Motor neuron (in vitro differentiated cells): Measurements from ENCODE around the gene ETV3. TPM values are rescaled to one million over a fixed set of nuclear protein-coding genes. Genes with fewer than 3 reads are reported as not detected.
"Not testable (repeated sequence)": the region's sequence is repeated elsewhere in the genome, so short reads cannot be mapped to it uniquely, and the experiment has no call there.

Experiments used
- ATAC-seq, 8 experiments: fragments of 200-7000 bp; cut with Tn5 transposase; replicated peaks in 6 of 8; 2 replicates each; pipeline ENCODE4 v1.8.0; 2021; ENCODE audit warnings: mild to moderate bottlenecking in 8 of 8, moderate library complexity in 8 of 8
- H3K27ac ChIP-seq, 2 donors: fragments of 250-450 bp; sonication (Bioruptor Pico); 2 replicates each; pipeline ENCODE4 v1.9.0; 2021; ENCODE audit warnings: antibody characterized with exemption in 2 of 2, mild to moderate bottlenecking in 2 of 2, moderate library complexity in 1 of 2
- H3K4me1 ChIP-seq, 2 donors: fragments of 250-450 bp; sonication (Bioruptor Pico); replicated peaks in 1 of 2; 2 replicates each; pipeline ENCODE4 v1.6.1; 2021; ENCODE audit warnings: antibody characterized with exemption in 2 of 2, mild to moderate bottlenecking in 2 of 2, moderate library complexity in 1 of 2
- H3K4me3 ChIP-seq, 5 donors: fragments of 250-450 bp; sonication (Bioruptor Pico); 2 replicates each; pipeline ENCODE4 v1.9.0; 2021; ENCODE audit warnings: antibody characterized with exemption in 5 of 5, mild to moderate bottlenecking in 5 of 5, moderate library complexity in 4 of 5
- whole genome bisulfite sequencing, 10 experiments: fragments of 450-650 bp; shearing (Covaris generic); methylation state at CpG; one replicate each; pipeline ENCODE4 v1.0.0; 2022; 5-methylcytosine and 5-hydroxymethylcytosine counted together
- in situ Hi-C, 9 experiments: fragments of 400-800 bp; cut with MboI; loops; one replicate each; pipeline ENCODE4 v1.15.0; 2021; ENCODE audit warnings: low sequenced_read_pairs in 9 of 9, low pct_unique_long_range_greater_than_20kb in 2 of 9; ENCODE audit not compliant: unreplicated experiment in 9 of 9
- total RNA-seq, 8 experiments: library from RNA; unstranded; fragments of 300-600 nt; gene quantifications; 2 replicates each; pipeline versions ENCODE4 v1.2.3 to v1.2.4, GENCODE V29; 2022

Gene ETV3
- total RNA-seq, 8 experiments from 2014 or later, result 14.3 to 25.4 (median 20.1) TPM

- not testable (repeated sequence) for H3K4me3 ChIP-seq, H3K4me1 ChIP-seq, ATAC-seq, H3K27ac ChIP-seq
- in situ Hi-C loops, result loop anchor here in 2 of 9 experiments (25.0 kb wide), 1 partner anchor 314 kb away; no protein-coding TSS in a partner anchor
- WGBS, 10 experiments, result 87 to 100% methylated on average over 1 to 2 of the region's 2 CpGs; no CpG with 5 or more reads in 8 of the 10 experiments
These were observed 35.0 kb upstream of the ETV3 start for GRCh38 chr1:157173241-157173640.

GRCh38 chr1:157172591-157172990, 34.4 kb upstream of the ETV3 start:
- ATAC-seq, result peak in 3 of 8 experiments; percentile 42 to 61 (median 53)
- H3K4me3 ChIP-seq, H3K27ac ChIP-seq, H3K4me1 ChIP-seq: not testable (repeated sequence)
- in situ Hi-C loops, result loop anchor here in 2 of 9 experiments (25.0 kb wide), 1 partner anchor 315 kb away; no protein-coding TSS in a partner anchor
- 0 to 80% methylated on average over 1 of the region's 2 CpGs; no CpG with 5 or more reads in 8 of the 10 experiments for WGBS, 10 experiments

GRCh38 chr1:157171903-157172503, 33.8 kb upstream of the ETV3 start:
- not testable (repeated sequence) for H3K27ac ChIP-seq, H3K4me1 ChIP-seq, H3K4me3 ChIP-seq
- 40 to 67% methylated on average over 1 of the region's 8 CpGs; no CpG with 5 or more reads in 8 of the 10 experiments for WGBS, 10 experiments
- in situ Hi-C loops, result loop anchor here in 2 of 9 experiments (25.0 kb wide), 1 partner anchor 315 kb away; no protein-coding TSS in a partner anchor
- ATAC-seq, result peak; percentile 47 to 84 (median 70)

- ATAC-seq, result peak in 2 of 8 experiments; percentile 23 to 27
- Histone ChIP-seq H3K4me3 (no peak overlapping the region), H3K27ac (no peak overlapping the region), H3K4me1 (peaks cover 0 to 3% of the 10 kb centered on the region in 2 donors)
- WGBS, 10 experiments, result 0 to 78% (median 59%) methylated on average over 1 to 19 of the region's 22 CpGs; no CpG with 5 or more reads in 1 of the 10 experiments
- in situ Hi-C loops, result loop anchor here in 2 of 9 experiments (25.0 kb wide), 1 partner anchor 316 kb away; no protein-coding TSS in a partner anchor
These were observed 32.7 kb upstream of the ETV3 start for GRCh38 chr1:157170677-157171515.

- in situ Hi-C loops, result loop anchor here in 2 of 9 experiments (25.0 kb wide), 1 partner anchor 319 kb away; no protein-coding TSS in a partner anchor
- Histone ChIP-seq H3K4me3 (no peak overlapping the region), H3K4me1 (peaks cover 0 to 3% of the 10 kb centered on the region in 2 donors), H3K27ac (no peak overlapping the region)
- no peak for ATAC-seq
- WGBS, 10 experiments, result 80 to 100% (median 92%) methylated on average over 1 to 9 of the region's 9 CpGs; no CpG with 5 or more reads in 1 of the 10 experiments
These were observed 29.8 kb upstream of the ETV3 start for GRCh38 chr1:157168015-157168414.

- no peaks in the 10 kb centered on the region for H3K4me1 ChIP-seq
- no peak overlapping the region for H3K27ac ChIP-seq
- no peak overlapping the region for H3K4me3 ChIP-seq
- 17 to 81% (median 36%) methylated on average over 1 to 4 of the region's 4 CpGs; no CpG with 5 or more reads in 4 of the 10 experiments for WGBS, 10 experiments
- no peak for ATAC-seq
- in situ Hi-C loops, result loop anchor here in 2 of 9 experiments (25.0 kb wide), 1 partner anchor 320 kb away; no protein-coding TSS in a partner anchor
These were observed 29.2 kb upstream of the ETV3 start for GRCh38 chr1:157167437-157167836.

GRCh38 chr1:157166590-157166989, 28.4 kb upstream of the ETV3 start:
- 0 to 100% (median 74%) methylated on average over 1 to 5 of the region's 5 CpGs for WGBS, 10 experiments
- in situ Hi-C loops, result loop anchor here in 2 of 9 experiments (25.0 kb wide), 1 partner anchor 321 kb away; no protein-coding TSS in a partner anchor
- no peak overlapping the region for H3K4me3 ChIP-seq
- no peak overlapping the region for H3K27ac ChIP-seq
- no peak for ATAC-seq
- no peaks in the 10 kb centered on the region for H3K4me1 ChIP-seq

GRCh38 chr1:157163273-157164127, 25.3 kb upstream of the ETV3 start:
- WGBS, 10 experiments, result 0 to 68% (median 25%) methylated on average over 1 to 14 of the region's 21 CpGs; no CpG with 5 or more reads in 2 of the 10 experiments
- no peak overlapping the region for H3K4me3 ChIP-seq
- H3K27ac ChIP-seq, result no peak overlapping the region
- in situ Hi-C loops, result loop anchor here in 2 of 9 experiments (25.0 kb wide), 1 partner anchor 324 kb away; no protein-coding TSS in a partner anchor
- H3K4me1 ChIP-seq, result no peaks in the 10 kb centered on the region
- ATAC-seq, result peak; percentile 69 to 94 (median 82)

GRCh38 chr1:157162345-157162744, 24.1 kb upstream of the ETV3 start:
- peak in 1 of 8 experiments; percentile 44 for ATAC-seq
- in situ Hi-C loops, result loop anchor here in 2 of 9 experiments (25.0 kb wide), 1 partner anchor 325 kb away; no protein-coding TSS in a partner anchor
- Histone ChIP-seq H3K4me3 (no peak overlapping the region), H3K4me1 (no peaks in the 10 kb centered on the region), H3K27ac (no peak overlapping the region)
- 50 to 80% (median 76%) methylated on average over 1 to 4 of the region's 4 CpGs; no CpG with 5 or more reads in 3 of the 10 experiments for WGBS, 10 experiments

- in situ Hi-C loops, result loop anchor here in 2 of 9 experiments (25.0 kb wide), 1 partner anchor 325 kb away; no protein-coding TSS in a partner anchor
- Histone ChIP-seq H3K27ac (no peak overlapping the region), H3K4me3 (no peak overlapping the region), H3K4me1 (no peaks in the 10 kb centered on the region)
- ATAC-seq, result no peak
- 48 to 100% (median 59%) methylated on average over 1 to 5 of the region's 5 CpGs; no CpG with 5 or more reads in 1 of the 10 experiments for WGBS, 10 experiments
These were observed 23.7 kb upstream of the ETV3 start for GRCh38 chr1:157161901-157162300.

GRCh38 chr1:157158967-157159366, 20.8 kb upstream of the ETV3 start:
- in situ Hi-C loops, result loop anchor here in 3 of 9 experiments (10.0 to 25.0 kb wide), 3 partner anchors 64 to 328 kb away; partner anchors contain the start of gene ETV3L (in 1 of the 3)
- peak in 3 of 8 experiments; percentile 4 to 16 (median 15) for ATAC-seq
- 27 to 100% (median 65%) methylated on average over 1 to 3 of the region's 4 CpGs; no CpG with 5 or more reads in 4 of the 10 experiments for WGBS, 10 experiments
- H3K27ac ChIP-seq, result no peak overlapping the region
- H3K4me3 ChIP-seq, result no peak overlapping the region
- peaks cover 5 to 17% of the 10 kb centered on the region in 2 donors for H3K4me1 ChIP-seq
